WTC11 (cell line): ENCODE results near the gene TMEM187. TPM values are rescaled to one million over a fixed set of nuclear protein-coding genes. Genes with fewer than 3 reads are reported as not detected.

Experiments used
- ATAC-seq: fragments of 200-7000 bp; cut with Tn5 transposase; 2 replicates; pipeline ENCODE4 v1.10.0; 2021; ENCODE audit warnings: mild to moderate bottlenecking, moderate library complexity
- CTCF ChIA-PET: fragments of 300-600 bp; sonication (Branson Sonifier 250); formaldehyde crosslinking; loops from one replicate; lab custom pipeline; 2021; ENCODE audit warnings: antibody characterized with exemption; lab: Charles Lee
- POLR2A ChIA-PET: fragments of 350-600 bp; sonication (Branson Sonifier 250); formaldehyde crosslinking; loops from one replicate; lab custom pipeline; 2021; ENCODE audit warnings: antibody characterized with exemption; lab: Charles Lee
- DNase-seq: peaks from one replicate; pipeline ENCODE4 v3.0.0; 2021; ENCODE audit warnings: low spot score
- H3K27ac Mint-ChIP-seq: 2 replicates; pipeline ENCODE4 v1.8.0; 2021; ENCODE audit warnings: mixed read lengths
- H3K27me3 Mint-ChIP-seq: 2 replicates; pipeline ENCODE4 v1.8.0; 2021; ENCODE audit warnings: low read depth, mild to moderate bottlenecking, moderate library complexity, mixed read lengths
- H3K36me3 Mint-ChIP-seq: 2 replicates; pipeline ENCODE4 v1.8.0; 2021; ENCODE audit warnings: mixed read lengths
- H3K4me1 Mint-ChIP-seq: 2 replicates; pipeline ENCODE4 v1.8.0; 2022; ENCODE audit warnings: mixed read lengths
- H3K4me3 Mint-ChIP-seq: 2 replicates; pipeline ENCODE4 v1.8.0; 2021; ENCODE audit warnings: mild to moderate bottlenecking, moderate library complexity, mixed read lengths
- H3K9me3 Mint-ChIP-seq: 2 replicates; pipeline ENCODE4 v1.8.0; 2021; ENCODE audit warnings: mixed read lengths
- ARID4B ChIP-seq: sonication (generic); formaldehyde crosslinking; IDR thresholded peaks from 2 replicates; pipeline ENCODE4 v1.8.0; 2023; ENCODE audit warnings: missing genetic modification reagents, mild to moderate bottlenecking, borderline replicate concordance
- GRHL2 ChIP-seq: fragments of 250-450 bp; sonication (Bioruptor Pico); IDR thresholded peaks from 2 replicates; pipeline ENCODE4 v1.8.0; 2022; ENCODE audit warnings: mild to moderate bottlenecking, moderate library complexity; ENCODE audit not compliant: insufficient replicate concordance, severe bottlenecking
- KAT7 ChIP-seq: sonication (generic); formaldehyde crosslinking; IDR thresholded peaks from 2 replicates; pipeline ENCODE4 v1.8.1; 2023; ENCODE audit warnings: missing genetic modification reagents, mild to moderate bottlenecking, borderline replicate concordance
- NR1H2 ChIP-seq: sonication (generic); formaldehyde crosslinking; IDR thresholded peaks from 2 replicates; pipeline ENCODE4 v1.9.0; 2021; ENCODE audit warnings: mild to moderate bottlenecking, moderate library complexity, missing genetic modification reagents
- NR2C2 ChIP-seq: sonication (generic); formaldehyde crosslinking; IDR thresholded peaks from 2 replicates; pipeline ENCODE4 v1.8.0; 2022; ENCODE audit warnings: mild to moderate bottlenecking, missing genetic modification reagents
- ZNF263 ChIP-seq: sonication (generic); formaldehyde crosslinking; IDR thresholded peaks from 2 replicates; pipeline ENCODE4 v1.8.1; 2022; ENCODE audit warnings: low read depth, mild to moderate bottlenecking, moderate library complexity, missing genetic modification reagents
- total RNA-seq: library from RNA; stranded (reverse); gene quantifications from 3 replicates; pipeline ENCODE4 v1.2.3, GENCODE V29; 2021
- TF ChIP-seq, protein P1 (sequence below): sonication (generic); formaldehyde crosslinking; IDR thresholded peaks from 2 replicates; pipeline ENCODE4 v1.8.1; 2022; ENCODE audit warnings: mild to moderate bottlenecking, missing genetic modification reagents, moderate library complexity, borderline replicate concordance
- TF ChIP-seq, protein P2 (sequence below): sonication (generic); formaldehyde crosslinking; IDR thresholded peaks from 2 replicates; pipeline ENCODE4 v1.8.0; 2023; ENCODE audit warnings: mild to moderate bottlenecking, missing genetic modification reagents
- TF ChIP-seq, protein P3 (sequence below): sonication (generic); formaldehyde crosslinking; IDR thresholded peaks from 2 replicates; pipeline ENCODE4 v1.8.1; 2023; ENCODE audit warnings: mild to moderate bottlenecking, moderate library complexity, missing genetic modification reagents
- TF ChIP-seq, protein P4 (sequence below): sonication (generic); formaldehyde crosslinking; IDR thresholded peaks from 2 replicates; pipeline ENCODE4 v1.8.1; 2023; ENCODE audit warnings: mild to moderate bottlenecking, missing genetic modification reagents, moderate library complexity
- TF ChIP-seq, protein P5 (sequence below): fragments of 250-450 bp; sonication (Bioruptor Pico); IDR thresholded peaks from 2 replicates; pipeline ENCODE4 v1.9.0; 2021; ENCODE audit warnings: mild to moderate bottlenecking
- TF ChIP-seq, protein P6 (sequence below): sonication (generic); formaldehyde crosslinking; IDR thresholded peaks from 2 replicates; pipeline ENCODE4 v1.8.0; 2022; ENCODE audit warnings: mild to moderate bottlenecking, missing genetic modification reagents
- TF ChIP-seq, protein P7 (sequence below): fragments of 250-450 bp; sonication (Bioruptor Pico); IDR thresholded peaks from 2 replicates; pipeline ENCODE4 v1.8.0; 2021; ENCODE audit warnings: mild to moderate bottlenecking

TMEM187 gene
- total RNA-seq, 1 experiment from 2014 or later: 8.4 TPM

GRCh38 chrX:153945956-153946943 lies 26.3 kb upstream of the TMEM187 start:
- no peak overlapping the region for H3K27ac Mint-ChIP-seq
- CTCF ChIA-PET: interaction anchor here (0.6 to 7.3 kb wide), 13 partner anchors 8 to 310 kb away, joined by 3 to 116 read pairs (median 7); partner anchors contain the start of genes ARHGAP4, NAA10 and SSR4
- peaks cover 15% of the 10 kb centered on the region for H3K4me1 Mint-ChIP-seq
- no peak overlapping the region for H3K4me3 Mint-ChIP-seq
- no peaks in the 10 kb centered on the region for H3K9me3 Mint-ChIP-seq
- peaks cover 13% of the 10 kb centered on the region for H3K36me3 Mint-ChIP-seq
- no peak for ATAC-seq
- no peaks in the 10 kb centered on the region for H3K27me3 Mint-ChIP-seq
- POLR2A ChIA-PET: interaction anchor here (0.7 to 1.0 kb wide), 2 partner anchors 21 to 22 kb away, joined by 4 to 6 read pairs; no protein-coding TSS in a partner anchor
- DNase-seq: no peak
- TF ChIP-seq, protein P1, sequence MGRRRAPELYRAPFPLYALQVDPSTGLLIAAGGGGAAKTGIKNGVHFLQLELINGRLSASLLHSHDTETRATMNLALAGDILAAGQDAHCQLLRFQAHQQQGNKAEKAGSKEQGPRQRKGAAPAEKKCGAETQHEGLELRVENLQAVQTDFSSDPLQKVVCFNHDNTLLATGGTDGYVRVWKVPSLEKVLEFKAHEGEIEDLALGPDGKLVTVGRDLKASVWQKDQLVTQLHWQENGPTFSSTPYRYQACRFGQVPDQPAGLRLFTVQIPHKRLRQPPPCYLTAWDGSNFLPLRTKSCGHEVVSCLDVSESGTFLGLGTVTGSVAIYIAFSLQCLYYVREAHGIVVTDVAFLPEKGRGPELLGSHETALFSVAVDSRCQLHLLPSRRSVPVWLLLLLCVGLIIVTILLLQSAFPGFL: no peak
- TF ChIP-seq ZNF263 (CRISPR knock-in tag) (no peak), ARID4B (no peak), KAT7 (CRISPR knock-in tag) (no peak), GRHL2 (no peak), NR2C2 (CRISPR knock-in tag) (no peak), NR1H2 (no peak)
- TF ChIP-seq, protein P2, sequence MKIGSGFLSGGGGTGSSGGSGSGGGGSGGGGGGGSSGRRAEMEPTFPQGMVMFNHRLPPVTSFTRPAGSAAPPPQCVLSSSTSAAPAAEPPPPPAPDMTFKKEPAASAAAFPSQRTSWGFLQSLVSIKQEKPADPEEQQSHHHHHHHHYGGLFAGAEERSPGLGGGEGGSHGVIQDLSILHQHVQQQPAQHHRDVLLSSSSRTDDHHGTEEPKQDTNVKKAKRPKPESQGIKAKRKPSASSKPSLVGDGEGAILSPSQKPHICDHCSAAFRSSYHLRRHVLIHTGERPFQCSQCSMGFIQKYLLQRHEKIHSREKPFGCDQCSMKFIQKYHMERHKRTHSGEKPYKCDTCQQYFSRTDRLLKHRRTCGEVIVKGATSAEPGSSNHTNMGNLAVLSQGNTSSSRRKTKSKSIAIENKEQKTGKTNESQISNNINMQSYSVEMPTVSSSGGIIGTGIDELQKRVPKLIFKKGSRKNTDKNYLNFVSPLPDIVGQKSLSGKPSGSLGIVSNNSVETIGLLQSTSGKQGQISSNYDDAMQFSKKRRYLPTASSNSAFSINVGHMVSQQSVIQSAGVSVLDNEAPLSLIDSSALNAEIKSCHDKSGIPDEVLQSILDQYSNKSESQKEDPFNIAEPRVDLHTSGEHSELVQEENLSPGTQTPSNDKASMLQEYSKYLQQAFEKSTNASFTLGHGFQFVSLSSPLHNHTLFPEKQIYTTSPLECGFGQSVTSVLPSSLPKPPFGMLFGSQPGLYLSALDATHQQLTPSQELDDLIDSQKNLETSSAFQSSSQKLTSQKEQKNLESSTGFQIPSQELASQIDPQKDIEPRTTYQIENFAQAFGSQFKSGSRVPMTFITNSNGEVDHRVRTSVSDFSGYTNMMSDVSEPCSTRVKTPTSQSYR (CRISPR knock-in tag): no peak
- TF ChIP-seq, protein P3, sequence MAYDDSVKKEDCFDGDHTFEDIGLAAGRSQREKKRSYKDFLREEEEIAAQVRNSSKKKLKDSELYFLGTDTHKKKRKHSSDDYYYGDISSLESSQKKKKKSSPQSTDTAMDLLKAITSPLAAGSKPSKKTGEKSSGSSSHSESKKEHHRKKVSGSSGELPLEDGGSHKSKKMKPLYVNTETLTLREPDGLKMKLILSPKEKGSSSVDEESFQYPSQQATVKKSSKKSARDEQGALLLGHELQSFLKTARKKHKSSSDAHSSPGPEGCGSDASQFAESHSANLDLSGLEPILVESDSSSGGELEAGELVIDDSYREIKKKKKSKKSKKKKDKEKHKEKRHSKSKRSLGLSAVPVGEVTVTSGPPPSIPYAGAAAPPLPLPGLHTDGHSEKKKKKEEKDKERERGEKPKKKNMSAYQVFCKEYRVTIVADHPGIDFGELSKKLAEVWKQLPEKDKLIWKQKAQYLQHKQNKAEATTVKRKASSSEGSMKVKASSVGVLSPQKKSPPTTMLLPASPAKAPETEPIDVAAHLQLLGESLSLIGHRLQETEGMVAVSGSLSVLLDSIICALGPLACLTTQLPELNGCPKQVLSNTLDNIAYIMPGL (CRISPR knock-in tag): no peak
- TF ChIP-seq, protein P4, sequence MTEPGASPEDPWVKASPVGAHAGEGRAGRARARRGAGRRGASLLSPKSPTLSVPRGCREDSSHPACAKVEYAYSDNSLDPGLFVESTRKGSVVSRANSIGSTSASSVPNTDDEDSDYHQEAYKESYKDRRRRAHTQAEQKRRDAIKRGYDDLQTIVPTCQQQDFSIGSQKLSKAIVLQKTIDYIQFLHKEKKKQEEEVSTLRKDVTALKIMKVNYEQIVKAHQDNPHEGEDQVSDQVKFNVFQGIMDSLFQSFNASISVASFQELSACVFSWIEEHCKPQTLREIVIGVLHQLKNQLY: no peak
- TF ChIP-seq, protein P5, sequence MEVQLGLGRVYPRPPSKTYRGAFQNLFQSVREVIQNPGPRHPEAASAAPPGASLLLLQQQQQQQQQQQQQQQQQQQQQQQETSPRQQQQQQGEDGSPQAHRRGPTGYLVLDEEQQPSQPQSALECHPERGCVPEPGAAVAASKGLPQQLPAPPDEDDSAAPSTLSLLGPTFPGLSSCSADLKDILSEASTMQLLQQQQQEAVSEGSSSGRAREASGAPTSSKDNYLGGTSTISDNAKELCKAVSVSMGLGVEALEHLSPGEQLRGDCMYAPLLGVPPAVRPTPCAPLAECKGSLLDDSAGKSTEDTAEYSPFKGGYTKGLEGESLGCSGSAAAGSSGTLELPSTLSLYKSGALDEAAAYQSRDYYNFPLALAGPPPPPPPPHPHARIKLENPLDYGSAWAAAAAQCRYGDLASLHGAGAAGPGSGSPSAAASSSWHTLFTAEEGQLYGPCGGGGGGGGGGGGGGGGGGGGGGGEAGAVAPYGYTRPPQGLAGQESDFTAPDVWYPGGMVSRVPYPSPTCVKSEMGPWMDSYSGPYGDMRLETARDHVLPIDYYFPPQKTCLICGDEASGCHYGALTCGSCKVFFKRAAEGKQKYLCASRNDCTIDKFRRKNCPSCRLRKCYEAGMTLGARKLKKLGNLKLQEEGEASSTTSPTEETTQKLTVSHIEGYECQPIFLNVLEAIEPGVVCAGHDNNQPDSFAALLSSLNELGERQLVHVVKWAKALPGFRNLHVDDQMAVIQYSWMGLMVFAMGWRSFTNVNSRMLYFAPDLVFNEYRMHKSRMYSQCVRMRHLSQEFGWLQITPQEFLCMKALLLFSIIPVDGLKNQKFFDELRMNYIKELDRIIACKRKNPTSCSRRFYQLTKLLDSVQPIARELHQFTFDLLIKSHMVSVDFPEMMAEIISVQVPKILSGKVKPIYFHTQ: no peak
- TF ChIP-seq, protein P6, sequence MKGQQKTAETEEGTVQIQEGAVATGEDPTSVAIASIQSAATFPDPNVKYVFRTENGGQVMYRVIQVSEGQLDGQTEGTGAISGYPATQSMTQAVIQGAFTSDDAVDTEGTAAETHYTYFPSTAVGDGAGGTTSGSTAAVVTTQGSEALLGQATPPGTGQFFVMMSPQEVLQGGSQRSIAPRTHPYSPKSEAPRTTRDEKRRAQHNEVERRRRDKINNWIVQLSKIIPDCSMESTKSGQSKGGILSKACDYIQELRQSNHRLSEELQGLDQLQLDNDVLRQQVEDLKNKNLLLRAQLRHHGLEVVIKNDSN (CRISPR knock-in tag): no peak
- TF ChIP-seq, protein P7, sequence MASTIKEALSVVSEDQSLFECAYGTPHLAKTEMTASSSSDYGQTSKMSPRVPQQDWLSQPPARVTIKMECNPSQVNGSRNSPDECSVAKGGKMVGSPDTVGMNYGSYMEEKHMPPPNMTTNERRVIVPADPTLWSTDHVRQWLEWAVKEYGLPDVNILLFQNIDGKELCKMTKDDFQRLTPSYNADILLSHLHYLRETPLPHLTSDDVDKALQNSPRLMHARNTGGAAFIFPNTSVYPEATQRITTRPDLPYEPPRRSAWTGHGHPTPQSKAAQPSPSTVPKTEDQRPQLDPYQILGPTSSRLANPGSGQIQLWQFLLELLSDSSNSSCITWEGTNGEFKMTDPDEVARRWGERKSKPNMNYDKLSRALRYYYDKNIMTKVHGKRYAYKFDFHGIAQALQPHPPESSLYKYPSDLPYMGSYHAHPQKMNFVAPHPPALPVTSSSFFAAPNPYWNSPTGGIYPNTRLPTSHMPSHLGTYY (CRISPR knock-in tag): no peak
